SK-N-MC (cell line): ENCODE data around the gene TPRN.

ENCODE experiments used
- DNase-seq: peaks from one replicate; pipeline ENCODE4 v3.0.0-alpha.2; 2011; ENCODE audit warnings: low read depth, low spot score
- H3K27ac ChIP-seq: fragments of 200-600 bp; sonication (generic); 2 replicates; pipeline ENCODE4 v1.5.1; 2016; ENCODE audit warnings: mixed run types
- H3K36me3 ChIP-seq: fragments of 200-600 bp; sonication (generic); 2 replicates; pipeline ENCODE4 v1.6.1; 2017; ENCODE audit warnings: antibody characterized with exemption, low read length, mixed read lengths; ENCODE audit not compliant: insufficient read depth
- H3K4me3 ChIP-seq: fragments of 200-600 bp; sonication (generic); 2 replicates; pipeline ENCODE4 v1.5.1; 2016
- H3K9ac ChIP-seq: fragments of 200-600 bp; sonication (generic); 2 replicates; pipeline ENCODE4 v1.8.0; 2017; ENCODE audit warnings: mixed run types, mixed read lengths; ENCODE audit not compliant: insufficient read length
- H3K9me3 ChIP-seq: fragments of 200-600 bp; sonication (generic); 2 replicates; pipeline ENCODE4 v1.6.1; 2017; ENCODE audit warnings: low read depth, mild to moderate bottlenecking, antibody characterized with exemption, low read length, moderate library complexity, mixed read lengths
- EZH2 ChIP-seq: fragments of 200-600 bp; sonication (generic); IDR thresholded peaks from one replicate; pipeline ENCODE4 v1.6.1; 2017; ENCODE audit warnings: antibody characterized with exemption
- FOXP2 ChIP-seq: optimal IDR thresholded peaks from 2 replicates; pipeline ENCODE3; 2011; ENCODE audit warnings: mild to moderate bottlenecking, moderate library complexity; ENCODE audit not compliant: insufficient read depth; ENCODE audit errors: extremely low read length, control extremely low read depth
- POLR2AphosphoS5 ChIP-seq: IDR thresholded peaks from 2 replicates; pipeline ENCODE4 v1.6.1; 2012; ENCODE audit warnings: mild to moderate bottlenecking, low read depth, low read length, borderline replicate concordance

TPRN gene

DNA sequence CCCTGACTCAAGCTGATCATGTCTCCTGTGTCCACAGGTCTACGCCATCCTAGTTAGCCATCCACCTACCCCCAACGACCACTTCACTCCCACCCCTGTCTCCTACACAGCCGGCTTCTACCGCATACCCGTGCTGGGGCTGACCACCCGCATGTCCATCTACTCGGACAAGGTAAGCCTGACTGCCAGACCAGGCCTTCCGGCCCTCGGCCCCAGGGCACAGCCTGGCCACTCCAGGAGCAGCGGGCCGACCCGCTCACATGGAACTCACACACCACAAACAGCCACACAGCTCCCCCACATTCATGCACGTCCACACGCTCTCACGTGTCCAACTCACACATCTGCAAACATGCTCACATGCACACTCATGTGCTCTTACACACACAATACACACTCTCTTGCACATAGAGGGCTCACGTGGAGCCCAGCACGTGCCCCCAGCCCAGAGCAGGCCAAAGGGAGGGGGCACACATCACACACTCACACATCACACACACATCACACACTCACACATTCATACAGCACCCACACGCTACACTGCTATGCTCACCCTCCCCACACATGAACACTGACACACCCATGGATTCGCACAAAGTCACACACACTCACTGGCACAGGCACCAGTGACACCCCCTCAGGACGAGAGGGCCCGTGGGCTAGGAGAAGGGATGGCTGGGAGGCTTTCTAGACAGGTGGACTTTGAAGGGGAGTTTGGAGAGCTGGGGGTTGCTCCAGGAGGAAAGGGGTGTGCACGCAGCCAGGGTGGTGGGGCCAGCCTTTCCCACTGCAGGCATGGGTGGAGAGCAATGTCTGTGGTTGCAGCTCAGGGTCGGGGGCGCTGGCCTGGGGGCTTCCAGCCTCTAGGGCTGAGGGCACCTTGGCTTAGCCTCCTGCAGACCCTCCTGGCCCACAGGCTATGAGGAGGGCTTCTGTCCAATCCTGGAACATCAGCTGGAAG is 58.3 kb downstream of the TPRN start:
- Histone ChIP-seq H3K36me3 (no peaks in the 10 kb centered on the region), H3K9ac (no peak overlapping the region), H3K9me3 (no peaks in the 10 kb centered on the region), H3K27ac (no peak overlapping the region), H3K4me3 (no peak overlapping the region)
- DNase-seq = no peak
- TF ChIP-seq FOXP2 (no peak), POLR2AphosphoS5 (no peak), EZH2 (no peak)
